GM21447 (cell line): ENCODE data around the gene IFT25.
"Not testable (repeated sequence)": the region's sequence is repeated elsewhere in the genome, so short reads cannot be mapped to it uniquely, and the experiment has no call there.

Experiments used
- ATAC-seq: cut with Tn5 transposase; IDR thresholded peaks from one replicate; pipeline ENCODE4 v1.9.1; 2021; ENCODE audit not compliant: unreplicated experiment

The IFT25 gene

GRCh38 chr1:53945433-53946251 is at the start of gene IFT25:
Gene IFT25, minus strand, starts transcription at chr1:53945699. Its CDS starts 5,617 bp downstream, at chr1:53940082.
- ATAC-seq: peak; percentile 62

- ATAC-seq: not testable (repeated sequence)
Measured at GRCh38 chr1:53994516-53994915, 49.0 kb upstream of the IFT25 start.

- ATAC-seq: no peak
Measured at GRCh38 chr1:53992085-53992874, 46.8 kb upstream of the IFT25 start.

GRCh38 chr1:53987880-53988279 is 42.4 kb upstream of the IFT25 start:
- ATAC-seq: no peak

- ATAC-seq: no peak
Measured at GRCh38 chr1:53986458-53986857, 41.0 kb upstream of the IFT25 start.

GRCh38 chr1:53984726-53985125 is 39.2 kb upstream of the IFT25 start:
- no peak for ATAC-seq

GRCh38 chr1:53982763-53983104 is 37.2 kb upstream of the IFT25 start:
- ATAC-seq: no peak

- ATAC-seq: no peak
Measured at GRCh38 chr1:53982034-53982762, 36.7 kb upstream of the IFT25 start.

GRCh38 chr1:53981220-53981619 is 35.7 kb upstream of the IFT25 start:
- ATAC-seq: no peak

- no peak for ATAC-seq
Measured at GRCh38 chr1:53979712-53980450, 34.4 kb upstream of the IFT25 start.

- ATAC-seq: no peak
Measured at GRCh38 chr1:53975861-53976260, 30.4 kb upstream of the IFT25 start.

- no peak for ATAC-seq
Measured at GRCh38 chr1:53971718-53972117, 26.2 kb upstream of the IFT25 start.

GRCh38 chr1:53969323-53969722 is 23.8 kb upstream of the IFT25 start:
- not testable (repeated sequence) for ATAC-seq

GRCh38 chr1:53968125-53968513 is 22.6 kb upstream of the IFT25 start:
- no peak for ATAC-seq

- no peak for ATAC-seq
Measured at GRCh38 chr1:53967409-53968124, 22.1 kb upstream of the IFT25 start.

GRCh38 chr1:53966794-53967193 is 21.3 kb upstream of the IFT25 start:
- no peak for ATAC-seq

- no peak for ATAC-seq
Measured at GRCh38 chr1:53964109-53964508, 18.6 kb upstream of the IFT25 start.

- no peak for ATAC-seq
Measured at GRCh38 chr1:53963460-53963859, 18.0 kb upstream of the IFT25 start.

GRCh38 chr1:53962395-53962794 is 16.9 kb upstream of the IFT25 start:
- ATAC-seq: no peak

GRCh38 chr1:53959664-53960250 is 14.3 kb upstream of the IFT25 start:
- ATAC-seq: no peak
